Caco-2 (cell line): Measurements from ENCODE around the gene C4BPB. TPM values are rescaled to one million over a fixed set of nuclear protein-coding genes. Genes with fewer than 3 reads are reported as not detected.

ENCODE experiments used
- BruUV-seq: library from RNA; stranded (reverse); fragments of 400-500 nt; replicated peaks from 2 replicates; lab custom pipeline; 2021; lab: Mats Ljungman, UMichigan
- CTCF ChIA-PET: fragments of 300-600 bp; sonication (Branson Sonifier 250); formaldehyde crosslinking; loops from one replicate; lab custom pipeline; 2022; ENCODE audit warnings: antibody characterized with exemption; lab: Charles Lee
- POLR2A ChIA-PET: fragments of 300-600 bp; sonication (Branson Sonifier 250); formaldehyde crosslinking; loops from one replicate; lab custom pipeline; 2022; ENCODE audit warnings: antibody characterized with exemption; lab: Charles Lee
- DNase-seq, 2 experiments: peaks; one replicate each; pipeline versions ENCODE4 v3.0.0 to v3.0.0-alpha.2; 2020 to 2022
- H3K27me3 ChIP-seq: replicated peaks from 2 replicates; pipeline ENCODE4 v1.6.0; 2011; ENCODE audit warnings: low read length; ENCODE audit not compliant: control insufficient read depth, insufficient read depth
- H3K36me3 ChIP-seq: 2 replicates; pipeline ENCODE4 v1.5.1; 2011; ENCODE audit warnings: low read length; ENCODE audit not compliant: control insufficient read depth, insufficient read depth
- H3K4me1 ChIP-seq: fragments of 250-450 bp; sonication (Bioruptor Pico); 2 replicates; pipeline ENCODE4 v1.5.1; 2020; ENCODE audit warnings: mild to moderate bottlenecking
- H3K4me3 ChIP-seq: 2 replicates; pipeline ENCODE4 v1.5.1; 2011; ENCODE audit warnings: low read depth, mild to moderate bottlenecking, control low read depth, low read length
- H3K9me3 ChIP-seq: fragments of 250-450 bp; sonication (Bioruptor Pico); 2 replicates; pipeline ENCODE4 v1.5.1; 2020; ENCODE audit warnings: mild to moderate bottlenecking, moderate library complexity
- H3K27ac Mint-ChIP-seq: one replicate; pipeline ENCODE4 v1.8.0; 2022; ENCODE audit warnings: mixed read lengths; ENCODE audit not compliant: unreplicated experiment
- H3K27me3 Mint-ChIP-seq: one replicate; pipeline ENCODE4 v1.8.0; 2022; ENCODE audit warnings: mixed read lengths; ENCODE audit not compliant: insufficient read depth, unreplicated experiment
- H3K36me3 Mint-ChIP-seq: one replicate; pipeline ENCODE4 v1.8.0; 2022; ENCODE audit warnings: mild to moderate bottlenecking, mixed read lengths; ENCODE audit not compliant: insufficient read depth, unreplicated experiment
- H3K4me1 Mint-ChIP-seq: one replicate; pipeline ENCODE4 v1.8.0; 2022; ENCODE audit warnings: low read depth, mixed read lengths; ENCODE audit not compliant: unreplicated experiment
- H3K4me3 Mint-ChIP-seq: one replicate; pipeline ENCODE4 v1.8.0; 2022; ENCODE audit warnings: mild to moderate bottlenecking, moderate library complexity, mixed read lengths; ENCODE audit not compliant: unreplicated experiment
- H3K9me3 Mint-ChIP-seq: one replicate; pipeline ENCODE4 v1.8.0; 2022; ENCODE audit warnings: mixed read lengths; ENCODE audit not compliant: unreplicated experiment
- intact Hi-C: fragments of 100-400 bp; cut with micrococcal nuclease; formaldehyde crosslinking; loops from one replicate; pipeline ENCODE4 v1.10.0; 2022; ENCODE audit not compliant: unreplicated experiment
- total RNA-seq: library from RNA; stranded (reverse); gene quantifications from 2 replicates; pipeline ENCODE4 v1.2.3, GENCODE V29; 2022
- TF ChIP-seq, protein P1 (sequence below), 2 experiments: fragments of 200-600 bp in 1 of 2; IDR thresholded peaks; 1 replicate in 1 of 2; 2 replicates in 1 of 2; pipeline versions ENCODE4 v1.5.1 to v1.8.0; 2011 to 2022; ENCODE audit warnings: antibody characterized with exemption in 1 of 2, control low read depth in 1 of 2, inconsistent platforms in 1 of 2, low read depth in 1 of 2, low read length in 1 of 2, mild to moderate bottlenecking in 1 of 2, moderate library complexity in 1 of 2; ENCODE audit not compliant: insufficient read depth in 1 of 2, severe bottlenecking in 1 of 2, unreplicated experiment in 1 of 2

The C4BPB gene
- total RNA-seq, 1 experiment from 2014 or later = 99.8 TPM

DNA sequence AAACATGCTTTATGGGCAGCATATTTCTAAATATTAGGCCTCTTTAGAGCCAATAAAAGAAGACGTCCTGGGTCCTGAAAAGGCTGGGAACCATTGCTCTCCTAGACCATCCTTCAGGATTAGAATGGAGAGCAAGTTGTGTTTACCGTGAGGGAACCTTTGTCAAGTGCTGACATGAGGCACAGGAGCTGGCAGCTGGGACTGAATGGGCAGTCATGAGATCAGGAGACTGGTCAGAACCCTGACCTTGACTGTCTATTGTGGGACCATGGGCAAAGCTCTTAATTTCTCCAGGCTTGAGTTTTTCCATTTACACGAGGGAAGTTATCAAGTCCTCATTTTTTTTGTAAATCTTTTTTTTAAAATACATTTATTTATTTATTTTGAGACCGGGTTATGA lies 30.4 kb upstream of the C4BPB start:
- H3K27me3 ChIP-seq = no peaks in the 10 kb centered on the region
- Mint-ChIP-seq H3K4me1 (peaks cover 8% of the 10 kb centered on the region), H3K27ac (no peak overlapping the region), H3K27me3 (no peaks in the 10 kb centered on the region), H3K36me3 (peaks cover 3% of the 10 kb centered on the region), H3K9me3 (no peaks in the 10 kb centered on the region), H3K4me3 (no peak overlapping the region)
- TF ChIP-seq, protein P1, sequence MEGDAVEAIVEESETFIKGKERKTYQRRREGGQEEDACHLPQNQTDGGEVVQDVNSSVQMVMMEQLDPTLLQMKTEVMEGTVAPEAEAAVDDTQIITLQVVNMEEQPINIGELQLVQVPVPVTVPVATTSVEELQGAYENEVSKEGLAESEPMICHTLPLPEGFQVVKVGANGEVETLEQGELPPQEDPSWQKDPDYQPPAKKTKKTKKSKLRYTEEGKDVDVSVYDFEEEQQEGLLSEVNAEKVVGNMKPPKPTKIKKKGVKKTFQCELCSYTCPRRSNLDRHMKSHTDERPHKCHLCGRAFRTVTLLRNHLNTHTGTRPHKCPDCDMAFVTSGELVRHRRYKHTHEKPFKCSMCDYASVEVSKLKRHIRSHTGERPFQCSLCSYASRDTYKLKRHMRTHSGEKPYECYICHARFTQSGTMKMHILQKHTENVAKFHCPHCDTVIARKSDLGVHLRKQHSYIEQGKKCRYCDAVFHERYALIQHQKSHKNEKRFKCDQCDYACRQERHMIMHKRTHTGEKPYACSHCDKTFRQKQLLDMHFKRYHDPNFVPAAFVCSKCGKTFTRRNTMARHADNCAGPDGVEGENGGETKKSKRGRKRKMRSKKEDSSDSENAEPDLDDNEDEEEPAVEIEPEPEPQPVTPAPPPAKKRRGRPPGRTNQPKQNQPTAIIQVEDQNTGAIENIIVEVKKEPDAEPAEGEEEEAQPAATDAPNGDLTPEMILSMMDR (IDR thresholded peaks at IDR 0.05; ENCODE audit: insufficient read depth in 1 of 2, low read depth in 1 of 2, low read length in 1 of 2, severe bottlenecking in 1 of 2, unreplicated experiment in 1 of 2) = no peak
- intact Hi-C loops = no loop called here
- CTCF ChIA-PET = no interaction called here
- no TSS peak for BruUV-seq
- H3K4me1 ChIP-seq = no peaks in the 10 kb centered on the region
- no peak overlapping the region for H3K4me3 ChIP-seq
- POLR2A ChIA-PET = no interaction called here
- 0 out of 2 replicates have a peak, but pooled peaks cover 3% of the 10 kb centered on the region for H3K36me3 ChIP-seq
- no peaks in the 10 kb centered on the region for H3K9me3 ChIP-seq
- no peak for DNase-seq

DNA sequence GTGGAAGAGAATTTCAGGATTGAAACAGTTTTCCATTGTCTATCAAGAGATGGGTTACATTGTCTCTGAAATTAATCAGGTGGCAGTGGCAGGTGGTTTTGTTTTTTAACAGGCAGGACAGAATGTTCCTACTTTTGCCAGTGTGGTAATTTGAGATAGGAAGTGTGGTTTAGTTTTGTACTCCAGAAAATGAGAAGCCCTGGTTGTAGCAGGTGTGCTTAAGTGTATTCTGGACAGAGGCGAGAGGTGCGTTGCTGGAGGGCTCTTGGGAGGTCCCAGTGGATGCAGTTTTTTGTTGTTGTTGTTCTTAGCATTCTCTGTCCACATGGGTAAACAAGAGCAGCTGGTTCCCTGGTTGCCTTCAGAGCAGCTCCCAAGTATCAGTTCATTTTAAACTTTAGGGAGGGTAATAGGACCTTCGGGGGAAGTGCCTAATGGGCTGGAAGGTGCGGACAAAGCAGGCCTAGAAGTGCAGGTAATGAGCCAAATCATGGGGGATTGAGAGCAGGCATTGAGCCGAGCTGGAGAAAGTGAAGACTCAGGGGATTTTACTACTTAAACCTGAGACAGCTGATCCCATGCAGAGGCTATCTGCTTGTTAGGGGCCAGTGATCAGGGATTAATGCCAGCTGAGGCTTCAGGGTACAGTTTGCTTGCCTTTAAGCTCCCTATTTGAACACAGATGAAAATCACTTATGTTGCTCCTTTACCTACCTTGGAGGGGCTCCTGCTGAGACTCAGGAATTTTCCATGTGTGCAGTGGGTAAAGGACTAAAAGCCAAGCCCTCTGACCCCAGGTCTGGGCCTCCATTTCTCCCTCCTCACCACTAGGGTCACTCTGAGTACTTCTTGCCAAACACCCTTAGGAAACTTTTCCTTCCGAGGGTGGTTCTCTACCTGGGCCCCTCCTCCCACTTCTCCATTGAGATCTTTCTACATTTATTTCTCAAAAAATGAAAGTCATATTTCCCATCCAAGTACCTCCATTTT lies 29.5 kb upstream of the C4BPB start:
- Mint-ChIP-seq H3K9me3 (no peaks in the 10 kb centered on the region), H3K4me3 (no peak overlapping the region), H3K36me3 (peaks cover 12% of the 10 kb centered on the region), H3K4me1 (peaks cover 8% of the 10 kb centered on the region), H3K27ac (no peak overlapping the region), H3K27me3 (no peaks in the 10 kb centered on the region)
- TF ChIP-seq, protein P1 (IDR thresholded peaks at IDR 0.05; ENCODE audit: insufficient read depth in 1 of 2, low read depth in 1 of 2, low read length in 1 of 2, severe bottlenecking in 1 of 2, unreplicated experiment in 1 of 2) = peak in 1 of 2 experiments; percentile 31
- Histone ChIP-seq H3K4me1 (no peaks in the 10 kb centered on the region), H3K4me3 (no peak overlapping the region), H3K9me3 (no peaks in the 10 kb centered on the region), H3K36me3 (peaks cover 4% of the 10 kb centered on the region; the same call in 1 of the 2 replicates), H3K27me3 (no peaks in the 10 kb centered on the region)
- no TSS peak for BruUV-seq
- DNase-seq = peak in 1 of 2 experiments; percentile 19
- intact Hi-C loops = no loop called here
- ChIA-PET CTCF (no interaction called here), POLR2A (no interaction called here)

DNA sequence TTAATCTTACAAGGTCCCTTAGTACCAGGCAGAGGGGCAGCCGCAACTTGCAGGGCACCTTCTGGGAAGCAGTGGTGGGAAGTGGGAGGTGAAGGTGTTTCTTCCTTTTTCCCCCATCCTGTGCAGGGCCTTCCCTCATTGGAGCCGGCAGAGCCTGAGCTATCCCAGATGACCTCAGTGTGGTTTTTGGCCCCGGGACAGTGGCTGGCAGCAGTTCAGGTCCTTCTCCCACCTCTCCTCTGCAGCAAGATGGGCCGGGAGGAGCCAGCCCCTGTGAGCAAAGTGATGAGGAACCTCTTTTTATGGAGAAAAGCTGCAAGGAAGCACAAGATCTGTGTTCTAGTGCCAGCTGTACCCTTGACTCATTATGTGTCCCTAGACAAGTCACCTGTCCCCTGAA lies 28.8 kb upstream of the C4BPB start:
- TF ChIP-seq, protein P1 (IDR thresholded peaks at IDR 0.05; ENCODE audit: insufficient read depth in 1 of 2, low read depth in 1 of 2, low read length in 1 of 2, severe bottlenecking in 1 of 2, unreplicated experiment in 1 of 2) = no peak
- Mint-ChIP-seq H3K4me3 (no peak overlapping the region), H3K9me3 (no peaks in the 10 kb centered on the region), H3K27me3 (no peaks in the 10 kb centered on the region), H3K36me3 (peaks cover 14% of the 10 kb centered on the region), H3K4me1 (peaks cover 1% of the 10 kb centered on the region), H3K27ac (no peak overlapping the region)
- Histone ChIP-seq H3K27me3 (no peaks in the 10 kb centered on the region), H3K9me3 (no peaks in the 10 kb centered on the region), H3K36me3 (peaks cover 4% of the 10 kb centered on the region; the same call in 1 of the 2 replicates), H3K4me3 (no peak overlapping the region), H3K4me1 (no peaks in the 10 kb centered on the region)
- BruUV-seq = no TSS peak
- intact Hi-C loops = no loop called here
- POLR2A ChIA-PET = no interaction called here
- CTCF ChIA-PET = no interaction called here
- no peak for DNase-seq
